ENCODE data around the gene RYR3.

RYR3 gene

GRCh38 chr15:33283576-33283975 lies 27.2 kb upstream of the RYR3 start:
- H3K9me3 ChIP-seq (ENCODE audit: control insufficient read depth, insufficient read depth, low read length): no peaks in the 10 kb centered on the region
- H3K36me3 ChIP-seq (ENCODE audit: control insufficient read depth, low read length): no peaks in the 10 kb centered on the region

GRCh38 chr15:33284336-33284735 lies 26.4 kb upstream of the RYR3 start:
- no peak overlapping the region for H3K4me2 ChIP-seq (ENCODE audit: low read length)

More at GRCh38 chr15:33283576-33283975, 27.2 kb upstream of the RYR3 start:
- TF ChIP-seq EZH2phosphoT487 (IDR thresholded peaks at IDR 0.05; ENCODE audit: borderline replicate concordance, low read length) (no peak), CTCF (IDR thresholded peaks at IDR 0.05; ENCODE audit: low read depth, low read length, poor library complexity, severe bottlenecking) (no peak)
- Histone ChIP-seq H3F3A (ENCODE audit: control insufficient read depth, insufficient read depth) (no peaks in the 10 kb centered on the region), H3K4me2 (ENCODE audit: low read length) (no peak overlapping the region), H3K27ac (ENCODE audit: low read depth, low read length) (no peak overlapping the region), H3K9me2 (replicated peaks; ENCODE audit: control insufficient read depth, low read length) (no peaks in the 10 kb centered on the region), H3K4me1 (ENCODE audit: control insufficient read depth, low read length) (peaks cover 4% of the 10 kb centered on the region), H3K79me2 (ENCODE audit: control insufficient read depth, low read length) (no peaks in the 10 kb centered on the region), H3K4me3 (ENCODE audit: low read length) (no peak overlapping the region), H4K20me1 (ENCODE audit: control insufficient read depth, insufficient read depth, low read depth, low read length) (no peaks in the 10 kb centered on the region), H3K27me3 (ENCODE audit: control insufficient read depth, low read length) (no peaks in the 10 kb centered on the region)

GRCh38 chr15:33292717-33293307 lies 18.0 kb upstream of the RYR3 start:
- Histone ChIP-seq H3K27me3 (ENCODE audit: control insufficient read depth, low read length) (no peaks in the 10 kb centered on the region), H3F3A (ENCODE audit: control insufficient read depth, insufficient read depth) (no peaks in the 10 kb centered on the region), H3K27ac (ENCODE audit: low read depth, low read length) (no peak overlapping the region), H3K4me1 (ENCODE audit: control insufficient read depth, low read length) (no peaks in the 10 kb centered on the region), H3K4me2 (ENCODE audit: low read length) (no peak overlapping the region), H3K9me3 (ENCODE audit: control insufficient read depth, insufficient read depth, low read length) (no peaks in the 10 kb centered on the region), H4K20me1 (ENCODE audit: control insufficient read depth, insufficient read depth, low read depth, low read length) (no peaks in the 10 kb centered on the region), H3K79me2 (ENCODE audit: control insufficient read depth, low read length) (no peaks in the 10 kb centered on the region), H3K9me2 (replicated peaks; ENCODE audit: control insufficient read depth, low read length) (no peaks in the 10 kb centered on the region), H3K4me3 (ENCODE audit: low read length) (no peak overlapping the region), H3K36me3 (ENCODE audit: control insufficient read depth, low read length) (no peaks in the 10 kb centered on the region)
- TF ChIP-seq CTCF (IDR thresholded peaks at IDR 0.05; ENCODE audit: low read depth, low read length, poor library complexity, severe bottlenecking) (peak; percentile 82), EZH2phosphoT487 (IDR thresholded peaks at IDR 0.05; ENCODE audit: borderline replicate concordance, low read length) (no peak)

More at GRCh38 chr15:33284336-33284735, 26.4 kb upstream of the RYR3 start:
- H4K20me1 ChIP-seq (ENCODE audit: control insufficient read depth, insufficient read depth, low read depth, low read length): no peaks in the 10 kb centered on the region
- no peak overlapping the region for H3K27ac ChIP-seq (ENCODE audit: low read depth, low read length)
- peaks cover 4% of the 10 kb centered on the region for H3K4me1 ChIP-seq (ENCODE audit: control insufficient read depth, low read length)
- H3K79me2 ChIP-seq (ENCODE audit: control insufficient read depth, low read length): no peaks in the 10 kb centered on the region
- H3K9me3 ChIP-seq (ENCODE audit: control insufficient read depth, insufficient read depth, low read length): no peaks in the 10 kb centered on the region
- H3K27me3 ChIP-seq (ENCODE audit: control insufficient read depth, low read length): no peaks in the 10 kb centered on the region
- H3K4me3 ChIP-seq (ENCODE audit: low read length): no peak overlapping the region
- TF ChIP-seq EZH2phosphoT487 (IDR thresholded peaks at IDR 0.05; ENCODE audit: borderline replicate concordance, low read length) (no peak), CTCF (IDR thresholded peaks at IDR 0.05; ENCODE audit: low read depth, low read length, poor library complexity, severe bottlenecking) (no peak)
- no peaks in the 10 kb centered on the region for H3F3A ChIP-seq (ENCODE audit: control insufficient read depth, insufficient read depth)
- H3K9me2 ChIP-seq (replicated peaks; ENCODE audit: control insufficient read depth, low read length): no peaks in the 10 kb centered on the region
- H3K36me3 ChIP-seq (ENCODE audit: control insufficient read depth, low read length): no peaks in the 10 kb centered on the region

All from DOHH2 (cell line).